HCT116 (cell line): ENCODE data around the gene STK32C.

ENCODE experiments used
- CEBPB ChIP-seq: IDR thresholded peaks from 2 replicates; pipeline ENCODE4 v1.6.1; 2012; ENCODE audit warnings: low read depth
- CTCF ChIP-seq, 3 experiments: fragments of 200-600 bp in 1 of 3; sonication (generic) in 1 of 3; IDR thresholded peaks in 2 of 3; conservative IDR thresholded peaks in 1 of 3; 2 replicates each; pipeline ENCODE4 v1.5.1; 2012 to 2017; ENCODE audit warnings: low read depth in 2 of 3, low read length in 2 of 3, antibody characterized with exemption in 1 of 3, borderline replicate concordance in 1 of 3, control low read depth in 1 of 3, mild to moderate bottlenecking in 1 of 3, mixed read lengths in 1 of 3, mixed run types in 1 of 3, moderate library complexity in 1 of 3; ENCODE audit not compliant: insufficient read depth in 1 of 3
- EZH2 ChIP-seq: fragments of 200-600 bp; sonication (generic); IDR thresholded peaks from 2 replicates; pipeline ENCODE4 v1.6.1; 2017; ENCODE audit warnings: antibody characterized with exemption, mixed run types
- POLR2A ChIP-seq: IDR thresholded peaks from 2 replicates; pipeline ENCODE4 v1.7.0; 2011; ENCODE audit warnings: borderline replicate concordance; ENCODE audit not compliant: insufficient read depth, insufficient read length; ENCODE audit errors: extremely low read depth
- POLR2AphosphoS5 ChIP-seq: IDR thresholded peaks from 2 replicates; pipeline ENCODE4 v1.6.1; 2011; ENCODE audit warnings: mild to moderate bottlenecking, low read depth, low read length, moderate library complexity
- ZNF274 ChIP-seq: fragments of 200-500 bp; sonication (Bioruptor generic); IDR thresholded peaks from 2 replicates; pipeline ENCODE4 v1.6.1; 2014; ENCODE audit warnings: mild to moderate bottlenecking, low read depth, low read length, inconsistent platforms
- TF ChIP-seq, protein P1 (sequence below): IDR thresholded peaks from 2 replicates; pipeline ENCODE4 v1.6.1; 2011; ENCODE audit warnings: mild to moderate bottlenecking, low read length, moderate library complexity; ENCODE audit not compliant: insufficient replicate concordance; ENCODE audit errors: extremely low read depth

DNA sequence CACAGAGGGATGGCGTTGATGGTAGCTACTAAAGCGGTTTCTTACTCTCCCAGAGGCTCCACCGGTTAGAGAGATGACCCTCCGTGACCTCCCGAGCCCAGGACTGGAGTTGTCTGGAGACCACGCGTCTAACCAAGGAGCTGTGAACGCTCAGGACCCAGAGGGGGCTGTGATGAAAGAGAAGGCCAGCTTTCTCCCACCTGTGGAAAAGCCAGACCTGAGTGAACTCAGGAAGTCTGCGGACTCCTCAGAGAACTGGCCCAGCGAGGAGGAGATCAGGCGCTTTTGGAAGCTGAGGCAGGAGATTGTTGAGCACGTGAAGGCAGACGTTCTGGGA, 40.1 kb upstream of the STK32C start:
- TF ChIP-seq EZH2 (no peak), CEBPB (no peak), POLR2A (no peak), CTCF (IDR thresholded peaks at IDR 0.05 in 2 of 3, conservative IDR thresholded peaks at IDR 0.05 in 1 of 3; ENCODE audit: borderline replicate concordance in 1 of 3, insufficient read depth in 1 of 3, low read depth in 2 of 3, low read length in 2 of 3) (no peak), POLR2AphosphoS5 (no peak), ZNF274 (no peak)
- TF ChIP-seq, protein P1, sequence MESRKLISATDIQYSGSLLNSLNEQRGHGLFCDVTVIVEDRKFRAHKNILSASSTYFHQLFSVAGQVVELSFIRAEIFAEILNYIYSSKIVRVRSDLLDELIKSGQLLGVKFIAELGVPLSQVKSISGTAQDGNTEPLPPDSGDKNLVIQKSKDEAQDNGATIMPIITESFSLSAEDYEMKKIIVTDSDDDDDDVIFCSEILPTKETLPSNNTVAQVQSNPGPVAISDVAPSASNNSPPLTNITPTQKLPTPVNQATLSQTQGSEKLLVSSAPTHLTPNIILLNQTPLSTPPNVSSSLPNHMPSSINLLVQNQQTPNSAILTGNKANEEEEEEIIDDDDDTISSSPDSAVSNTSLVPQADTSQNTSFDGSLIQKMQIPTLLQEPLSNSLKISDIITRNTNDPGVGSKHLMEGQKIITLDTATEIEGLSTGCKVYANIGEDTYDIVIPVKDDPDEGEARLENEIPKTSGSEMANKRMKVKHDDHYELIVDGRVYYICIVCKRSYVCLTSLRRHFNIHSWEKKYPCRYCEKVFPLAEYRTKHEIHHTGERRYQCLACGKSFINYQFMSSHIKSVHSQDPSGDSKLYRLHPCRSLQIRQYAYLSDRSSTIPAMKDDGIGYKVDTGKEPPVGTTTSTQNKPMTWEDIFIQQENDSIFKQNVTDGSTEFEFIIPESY = no peak
